A375 (cell line): ENCODE data around the gene MACROH2A2. TPM values are rescaled to one million over a fixed set of nuclear protein-coding genes. Genes with fewer than 3 reads are reported as not detected.

Experiments
- total RNA-seq: library from RNA; depleted of rRNA; stranded (reverse); fragments of >200 nt; shearing (Covaris generic); gene quantifications from 2 replicates; pipeline ENCODE4 v1.2.3, GENCODE V29; 2014; rRNA removed

MACROH2A2 gene
- 8.1 and 14.7 TPM in 2 replicates for total RNA-seq

GRCh38 chr10:70052462-70053217 lies at the start of gene MACROH2A2:
TSS of gene MACROH2A2 (plus strand) at chr10:70052846. CDS start at chr10:70075659, 22,813 bp downstream.

GRCh38 chr10:70132098-70133029 lies 79.7 kb downstream of the MACROH2A2 start, which contains the start of gene AIFM2:
TSS of gene AIFM2 (minus strand) at chr10:70132825. CDS start at chr10:70124084, 8,741 bp downstream.

GRCh38 chr10:70146489-70147258 lies 94.0 kb downstream of the MACROH2A2 start, which contains the start of gene TYSND1:
TSS of gene TYSND1 (minus strand) at chr10:70146700. CDS start at chr10:70146586, 114 bp downstream.

Other genes starting within 250 kb of the MACROH2A2 start
- 5.1 and 5.5 TPM in 2 replicates for gene AIFM2, start 80.0 kb downstream of the MACROH2A2 start, total RNA-seq
- 17.3 and 19.6 TPM in 2 replicates for gene TYSND1, start 93.9 kb downstream of the MACROH2A2 start, total RNA-seq
- gene SAR1A, start 117.7 kb downstream of the MACROH2A2 start, total RNA-seq: 42.3 and 47.9 TPM in 2 replicates
- gene PPA1, start 180.6 kb downstream of the MACROH2A2 start, total RNA-seq: 98.0 and 107 TPM in 2 replicates
- gene NPFFR1, start 231.2 kb downstream of the MACROH2A2 start, total RNA-seq: not detected in 2 replicates